22Rv1 (cell line): ENCODE data around the gene WDSUB1.

Source experiments
- CTCF ChIP-seq: fragments of 450-650 bp; IDR thresholded peaks from 2 replicates; pipeline ENCODE4 v1.5.1; 2017; ENCODE audit warnings: mild to moderate bottlenecking
- ZFX ChIP-seq: fragments of 450-650 bp; IDR thresholded peaks from 2 replicates; pipeline ENCODE4 v1.6.1; 2017; ENCODE audit warnings: antibody characterized with exemption, borderline replicate concordance

- TF ChIP-seq CTCF = no peak
- TF ChIP-seq ZFX = no peak
Observed at GRCh38 chr2:159292157-159292556, 5.7 kb upstream of the WDSUB1 start.
